Globus pallidus (tissue), 1 donor: Measurements from ENCODE around the gene FAM234B.

Experiments
- DNase-seq: peaks from one replicate; pipeline ENCODE4 v3.0.0-alpha.2; 2015; ENCODE audit warnings: low spot score

FAM234B gene

DNA sequence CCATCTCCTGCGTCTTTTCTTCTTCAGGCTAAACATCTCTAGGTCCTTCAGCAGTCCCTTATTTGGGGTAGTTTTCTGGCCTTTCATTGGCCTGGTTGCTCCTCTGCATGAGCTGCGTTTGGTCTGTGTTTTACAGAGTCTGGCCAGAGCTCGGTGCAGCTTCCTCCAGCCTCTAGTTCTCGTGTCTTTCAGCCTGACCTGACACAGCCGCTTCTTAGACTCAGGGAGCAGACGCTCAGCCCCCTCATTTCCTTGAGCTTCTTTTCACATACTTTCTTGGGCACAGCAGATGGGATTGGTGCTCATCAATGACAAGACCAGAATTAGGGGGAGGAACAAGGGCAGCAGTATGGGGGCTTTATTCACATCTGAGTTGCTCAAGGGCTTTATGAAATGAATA, 72.8 kb downstream of the FAM234B start:
- no peak for DNase-seq

DNA sequence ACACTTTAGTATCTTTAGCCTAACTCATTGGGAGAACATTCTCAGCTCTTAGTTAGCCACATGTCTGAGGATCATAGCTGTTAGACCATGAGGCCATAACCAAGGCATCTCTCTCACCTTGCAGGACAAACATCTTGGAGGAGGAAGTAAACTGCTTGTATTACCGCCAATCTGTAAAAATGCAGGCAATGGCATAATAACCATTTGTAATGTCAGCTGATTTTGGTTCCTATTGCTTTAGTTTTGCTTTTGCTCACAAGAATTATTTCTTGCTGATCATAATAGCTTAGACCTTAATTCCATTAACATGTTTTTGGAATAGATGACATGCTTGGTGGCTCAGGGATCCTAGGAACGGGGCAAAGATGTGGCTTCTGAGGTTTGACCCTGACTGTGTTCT, 75.6 kb downstream of the FAM234B start:
- no peak for DNase-seq

DNA sequence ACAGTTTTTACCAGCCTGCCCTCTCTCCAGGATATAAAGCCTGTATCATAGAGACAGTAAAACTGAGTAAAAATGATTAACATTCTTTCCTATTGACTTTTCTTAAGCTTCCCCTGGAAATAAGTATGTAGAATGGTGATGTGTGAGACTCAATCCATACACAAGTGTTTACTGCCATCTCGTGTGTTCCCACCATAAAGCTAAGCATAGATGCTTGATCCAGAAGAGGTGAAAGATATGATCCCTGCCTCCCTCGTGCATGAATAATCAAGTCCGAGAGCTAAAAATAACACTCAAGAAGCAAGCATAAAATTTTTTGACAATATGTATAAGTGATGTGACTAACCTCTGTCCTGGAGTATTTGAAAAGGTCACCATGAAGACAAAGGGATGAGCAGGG, 76.2 kb downstream of the FAM234B start:
- no peak for DNase-seq

DNA sequence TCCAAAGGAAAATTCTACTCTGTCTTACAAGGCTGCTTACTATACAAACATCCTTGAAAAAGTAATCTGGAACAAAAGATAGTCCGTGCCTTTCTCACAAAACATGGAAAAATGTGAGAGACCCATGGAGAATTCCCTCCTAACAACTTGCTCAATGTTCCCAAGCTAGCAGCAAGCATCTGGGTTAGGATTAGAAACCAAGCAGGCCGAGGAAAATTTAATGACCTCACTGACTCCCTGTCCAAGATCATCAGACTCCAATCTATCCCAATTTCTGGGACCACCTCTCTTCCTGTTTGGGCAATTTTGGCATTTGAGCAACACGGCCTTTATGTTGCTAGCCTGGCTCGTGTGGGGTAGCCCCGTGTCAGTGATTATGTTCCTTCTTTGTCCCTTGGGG, 77.4 kb downstream of the FAM234B start:
- no peak for DNase-seq

- DNase-seq = no peak
Measured at GRCh38 chr12:13124656-13125505, 80.7 kb downstream of the FAM234B start.

GRCh38 chr12:13125996-13126395, 81.8 kb downstream of the FAM234B start:
- DNase-seq = no peak

- no peak for DNase-seq
Measured at GRCh38 chr12:13126494-13126893, 82.3 kb downstream of the FAM234B start.

DNA sequence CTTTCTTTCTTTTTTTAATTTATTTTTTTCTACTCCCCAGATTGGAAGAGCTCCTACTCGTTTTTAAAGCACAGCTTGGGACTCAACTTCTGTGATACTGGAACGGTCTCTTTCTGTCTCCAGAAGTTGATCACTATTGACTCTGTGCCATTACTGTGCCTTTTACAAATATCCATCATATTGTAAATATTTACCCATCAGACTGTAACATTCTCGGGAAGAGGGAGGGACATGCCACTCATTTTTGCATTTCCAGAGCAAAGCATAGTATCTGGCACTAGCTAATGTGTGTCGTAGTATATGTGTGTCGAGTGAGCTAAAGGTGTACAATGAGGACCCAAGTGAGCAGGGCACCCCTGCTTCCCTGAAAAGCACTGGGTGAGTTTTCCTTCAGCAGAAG, 83.3 kb downstream of the FAM234B start:
- no peak for DNase-seq

- no peak for DNase-seq
Measured at GRCh38 chr12:13128291-13128965, 84.2 kb downstream of the FAM234B start.

DNA sequence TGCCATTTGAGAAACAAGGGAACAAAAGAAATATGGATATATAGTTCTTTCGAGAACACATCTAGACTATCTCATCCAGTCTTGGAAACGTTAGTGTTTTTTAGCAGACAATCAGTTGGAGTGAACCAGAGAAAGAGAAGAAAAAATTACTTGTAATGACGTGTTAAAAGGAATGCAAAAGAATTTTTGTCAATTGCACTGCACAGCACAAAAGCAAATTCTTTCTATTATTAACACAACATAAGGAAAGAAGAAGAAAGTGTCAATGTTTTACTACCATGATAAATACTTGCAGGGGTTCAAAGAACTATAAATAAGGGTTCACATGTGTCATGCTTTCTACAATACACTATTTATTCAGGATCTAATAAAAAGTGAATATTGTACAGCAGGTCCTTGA, 86.8 kb downstream of the FAM234B start:
- DNase-seq = no peak
